ENCODE measurements around the gene MARVELD3.

DNA sequence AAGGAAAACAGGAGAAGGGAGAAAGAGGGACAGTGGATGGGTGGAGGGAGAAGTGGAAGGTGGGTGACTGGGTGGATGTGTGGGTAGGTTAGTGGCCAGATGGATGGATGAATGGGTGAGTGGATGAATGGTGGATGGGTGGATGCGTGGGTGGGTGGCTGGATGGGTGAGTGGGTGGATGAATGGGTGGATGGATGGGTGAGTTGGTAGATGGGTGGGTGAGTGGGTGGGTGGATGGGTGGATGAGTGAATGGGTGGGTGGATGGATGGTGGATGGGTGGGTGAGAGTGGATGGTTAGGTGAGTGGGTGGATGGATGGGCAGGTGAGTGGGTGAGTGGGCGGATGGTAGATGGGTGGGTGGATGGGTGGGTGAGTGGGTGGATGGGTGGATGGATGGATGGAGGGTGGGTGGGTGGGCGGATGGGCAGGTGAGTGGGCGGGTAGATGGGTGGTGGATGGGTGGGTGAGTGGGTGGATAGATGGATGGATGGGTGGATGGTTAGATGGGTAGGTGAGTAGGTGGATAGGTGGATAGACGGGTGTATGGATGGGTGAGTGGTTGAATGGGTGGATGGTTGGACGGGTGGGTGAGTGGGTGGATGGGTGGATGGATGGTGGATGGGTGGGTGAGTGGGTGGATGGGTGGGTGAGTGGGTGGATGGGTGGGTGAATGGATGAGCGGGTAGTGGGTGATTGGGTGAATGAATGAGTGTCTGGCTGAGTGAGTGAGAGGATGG, 702 bp upstream of the MARVELD3 start:
- no peak for TF ChIP-seq L3MBTL2 (conservative IDR thresholded peaks at IDR 0.05)
- TF ChIP-seq SP1 (IDR thresholded peaks at IDR 0.05), result no peak
- no peak for TF ChIP-seq FOXM1 (IDR thresholded peaks at IDR 0.05; ENCODE audit: borderline replicate concordance)
- TF ChIP-seq HDGF (IDR thresholded peaks at IDR 0.05; ENCODE audit: borderline replicate concordance), result no peak
- no peak for TF ChIP-seq FOXA1 (IDR thresholded peaks at IDR 0.05)
- no peak for TF ChIP-seq ZNF384 (IDR thresholded peaks at IDR 0.05)
- no peak for TF ChIP-seq TARDBP (IDR thresholded peaks at IDR 0.05)

Measured in HEK293T (cell line).